Tibial artery (tissue), 4 donors: ENCODE results near the gene KCNMA1.

Experiments
- DNase-seq, 2 donors: peaks; one replicate each; pipeline ENCODE4 v3.0.0-alpha.2; 2019
- H3K27ac ChIP-seq, 2 donors: fragments of 200-600 bp; sonication (generic) in 1 of 2; 1 replicate in 1 of 2; 2 replicates in 1 of 2; pipeline ENCODE4 v1.5.1; 2018 to 2019; ENCODE audit warnings: mild to moderate bottlenecking in 1 of 2
- H3K27me3 ChIP-seq, 2 donors: fragments of 200-600 bp; sonication (generic) in 1 of 2; one replicate each; pipeline versions ENCODE4 v1.5.1 to v1.6.0; 2016 to 2019
- H3K36me3 ChIP-seq, 3 donors: fragments of 200-600 bp; sonication (generic) in 2 of 3; one replicate each; pipeline ENCODE4 v1.5.1; 2016 to 2019; ENCODE audit warnings: mild to moderate bottlenecking in 2 of 3
- H3K4me1 ChIP-seq, 4 donors: fragments of 200-600 bp; sonication (generic) in 2 of 4; 1 replicate in 3 of 4; 2 replicates in 1 of 4; pipeline ENCODE4 v1.5.1; 2016 to 2019
- H3K4me3 ChIP-seq, 2 donors: fragments of 200-600 bp; sonication (generic) in 1 of 2; 1 replicate in 1 of 2; 2 replicates in 1 of 2; pipeline ENCODE4 v1.5.1; 2018 to 2019; ENCODE audit warnings: mild to moderate bottlenecking in 2 of 2
- H3K9me3 ChIP-seq, 3 donors: fragments of 200-600 bp; sonication (generic) in 1 of 3; one replicate each; pipeline ENCODE4 v1.5.1; 2016 to 2019
- intact Hi-C: fragments of 100-400 bp; cut with DNase I; formaldehyde crosslinking; loops from one replicate; pipeline ENCODE4 v1.15.0; 2023; ENCODE audit warnings: low total_unique reads
- TF ChIP-seq, protein P1 (sequence below), 2 experiments: fragments of 200-600 bp in 1 of 2; fragments of 450-650 bp in 1 of 2; IDR thresholded peaks; one replicate each; pipeline ENCODE4 v1.5.1; 2017 to 2019; ENCODE audit warnings: antibody characterized with exemption in 2 of 2, mild to moderate bottlenecking in 1 of 2, moderate library complexity in 1 of 2

KCNMA1 gene

GRCh38 chr10:77080361-77081027 lies 557.1 kb downstream of the KCNMA1 start:
- Histone ChIP-seq H3K4me3 (no peak overlapping the region), H3K36me3 (peaks cover 26 to 38% (median 30%) of the 10 kb centered on the region in 3 donors), H3K27me3 (no peaks in the 10 kb centered on the region), H3K9me3 (no peaks in the 10 kb centered on the region), H3K4me1 (no peaks in the 10 kb centered on the region), H3K27ac (no peak overlapping the region)
- intact Hi-C loops = no loop called here
- TF ChIP-seq, protein P1, sequence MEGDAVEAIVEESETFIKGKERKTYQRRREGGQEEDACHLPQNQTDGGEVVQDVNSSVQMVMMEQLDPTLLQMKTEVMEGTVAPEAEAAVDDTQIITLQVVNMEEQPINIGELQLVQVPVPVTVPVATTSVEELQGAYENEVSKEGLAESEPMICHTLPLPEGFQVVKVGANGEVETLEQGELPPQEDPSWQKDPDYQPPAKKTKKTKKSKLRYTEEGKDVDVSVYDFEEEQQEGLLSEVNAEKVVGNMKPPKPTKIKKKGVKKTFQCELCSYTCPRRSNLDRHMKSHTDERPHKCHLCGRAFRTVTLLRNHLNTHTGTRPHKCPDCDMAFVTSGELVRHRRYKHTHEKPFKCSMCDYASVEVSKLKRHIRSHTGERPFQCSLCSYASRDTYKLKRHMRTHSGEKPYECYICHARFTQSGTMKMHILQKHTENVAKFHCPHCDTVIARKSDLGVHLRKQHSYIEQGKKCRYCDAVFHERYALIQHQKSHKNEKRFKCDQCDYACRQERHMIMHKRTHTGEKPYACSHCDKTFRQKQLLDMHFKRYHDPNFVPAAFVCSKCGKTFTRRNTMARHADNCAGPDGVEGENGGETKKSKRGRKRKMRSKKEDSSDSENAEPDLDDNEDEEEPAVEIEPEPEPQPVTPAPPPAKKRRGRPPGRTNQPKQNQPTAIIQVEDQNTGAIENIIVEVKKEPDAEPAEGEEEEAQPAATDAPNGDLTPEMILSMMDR (IDR thresholded peaks at IDR 0.05) = no peak
- DNase-seq = no peak

DNA sequence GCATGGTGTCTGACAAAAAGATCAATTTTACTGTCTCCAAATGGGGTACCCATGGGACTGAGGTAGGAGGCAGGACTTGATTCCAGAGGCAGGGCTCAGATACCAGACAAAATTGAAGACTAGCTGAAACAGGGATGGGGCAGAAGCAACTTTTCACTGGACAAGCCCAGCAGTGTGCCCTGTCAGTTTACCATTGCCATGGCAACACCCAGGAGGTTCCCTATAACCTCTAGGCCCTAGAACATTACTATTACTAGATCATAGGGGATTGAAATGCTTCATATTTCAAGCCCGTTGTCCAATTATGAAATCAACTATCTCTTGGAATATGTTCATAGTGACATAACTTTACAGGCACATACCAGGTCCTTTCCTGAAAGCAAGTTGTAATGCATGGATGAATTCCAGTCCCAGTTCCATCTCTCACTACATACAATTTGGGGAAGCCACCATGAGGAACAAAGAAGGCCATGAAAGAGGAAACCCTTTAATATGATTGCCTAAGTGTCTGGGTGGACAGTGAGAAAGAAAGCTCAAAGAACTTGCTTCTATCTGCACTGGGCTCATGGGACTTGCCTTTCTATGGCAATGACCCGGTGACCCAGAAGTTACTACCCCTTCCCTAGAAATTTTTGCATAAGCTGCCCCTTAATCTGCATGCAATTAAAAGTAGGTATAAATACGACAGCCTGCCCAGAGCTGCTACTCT lies 557.9 kb downstream of the KCNMA1 start:
- peaks cover 26 to 31% (median 29%) of the 10 kb centered on the region in 3 donors for H3K36me3 ChIP-seq
- no peaks in the 10 kb centered on the region for H3K9me3 ChIP-seq
- DNase-seq = no peak
- H3K4me3 ChIP-seq = no peak overlapping the region
- TF ChIP-seq, protein P1 (IDR thresholded peaks at IDR 0.05) = no peak
- no peaks in the 10 kb centered on the region for H3K27me3 ChIP-seq
- intact Hi-C loops = no loop called here
- no peak overlapping the region for H3K27ac ChIP-seq
- H3K4me1 ChIP-seq = peaks cover 0 to 3% (median 0%) of the 10 kb centered on the region in 4 donors

- H3K9me3 ChIP-seq = no peaks in the 10 kb centered on the region
- no peaks in the 10 kb centered on the region for H3K27me3 ChIP-seq
- H3K4me3 ChIP-seq = no peak overlapping the region
- intact Hi-C loops = no loop called here
- no peak overlapping the region for H3K27ac ChIP-seq
- peaks cover 32 to 35% (median 32%) of the 10 kb centered on the region in 3 donors for H3K36me3 ChIP-seq
- H3K4me1 ChIP-seq = peaks cover 0 to 13% (median 4%) of the 10 kb centered on the region in 4 donors
- DNase-seq = no peak
- TF ChIP-seq, protein P1 (IDR thresholded peaks at IDR 0.05) = no peak
Measured at GRCh38 chr10:77077316-77077945, 560.2 kb downstream of the KCNMA1 start.

DNA sequence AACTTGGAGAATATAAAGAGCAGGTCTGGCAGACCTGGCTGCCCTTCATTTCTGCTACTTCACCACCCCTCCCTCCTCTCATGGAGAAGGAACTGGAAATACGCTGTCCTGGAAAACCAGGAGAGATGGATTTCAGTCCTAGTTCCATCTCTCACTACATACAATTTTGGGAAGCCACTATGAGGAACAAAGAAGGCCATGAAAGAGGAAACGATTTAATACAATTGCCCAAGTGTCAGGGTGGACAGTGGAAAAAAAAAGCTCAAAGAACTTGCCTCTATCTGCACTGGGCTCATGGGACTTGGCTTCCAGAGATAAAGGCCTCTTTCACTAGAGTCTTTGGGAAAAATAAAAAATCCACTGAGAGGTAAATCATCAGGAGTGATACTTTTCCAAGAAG lies 561.7 kb downstream of the KCNMA1 start:
- no peak overlapping the region for H3K27ac ChIP-seq
- peaks cover 47 to 50% (median 47%) of the 10 kb centered on the region in 3 donors for H3K36me3 ChIP-seq
- no peak overlapping the region for H3K4me3 ChIP-seq
- DNase-seq = no peak
- H3K9me3 ChIP-seq = no peaks in the 10 kb centered on the region
- TF ChIP-seq, protein P1 (IDR thresholded peaks at IDR 0.05) = no peak
- intact Hi-C loops = no loop called here
- H3K27me3 ChIP-seq = no peaks in the 10 kb centered on the region
- peaks cover 0 to 16% (median 4%) of the 10 kb centered on the region in 4 donors for H3K4me1 ChIP-seq

GRCh38 chr10:77074104-77074624 lies 563.4 kb downstream of the KCNMA1 start:
- Histone ChIP-seq H3K4me3 (no peak overlapping the region), H3K4me1 (peaks cover 0 to 16% (median 4%) of the 10 kb centered on the region in 4 donors), H3K27ac (peak overlapping the region in 1 of 2 donors; percentile 8), H3K27me3 (no peaks in the 10 kb centered on the region), H3K9me3 (no peaks in the 10 kb centered on the region), H3K36me3 (peaks cover 49 to 55% (median 52%) of the 10 kb centered on the region in 3 donors)
- DNase-seq = no peak
- TF ChIP-seq, protein P1 (IDR thresholded peaks at IDR 0.05) = no peak
- intact Hi-C loops = no loop called here
